ENCODE measurements around the gene SMYD1.

SMYD1 gene

DNA sequence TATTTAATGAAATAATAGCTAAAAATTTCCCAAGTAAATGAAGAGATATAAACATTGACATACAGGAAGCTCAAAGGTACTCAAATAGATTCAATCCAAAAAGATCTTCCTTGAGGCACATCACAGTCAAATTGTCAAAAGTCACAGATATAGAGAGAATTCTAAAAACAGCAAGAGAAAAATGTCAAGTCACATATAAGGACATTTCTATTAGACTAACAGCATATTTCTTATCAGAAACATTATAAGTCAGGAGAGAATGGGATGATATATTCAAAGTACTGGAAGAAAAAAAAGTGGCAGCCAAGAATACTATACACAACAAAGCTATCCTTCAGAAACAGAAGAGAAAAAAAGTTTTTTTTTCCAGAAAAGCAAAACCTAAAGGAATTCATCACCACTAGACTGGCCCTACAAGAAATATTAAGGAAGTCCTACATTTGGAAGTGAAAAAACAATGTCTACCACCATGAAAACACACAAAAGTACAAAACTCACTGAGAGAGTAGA, 81.4 kb downstream of the SMYD1 start:
- no peak for DNase-seq

GRCh38 chr2:88159481-88159880, 91.9 kb downstream of the SMYD1 start:
- no peak for DNase-seq

DNA sequence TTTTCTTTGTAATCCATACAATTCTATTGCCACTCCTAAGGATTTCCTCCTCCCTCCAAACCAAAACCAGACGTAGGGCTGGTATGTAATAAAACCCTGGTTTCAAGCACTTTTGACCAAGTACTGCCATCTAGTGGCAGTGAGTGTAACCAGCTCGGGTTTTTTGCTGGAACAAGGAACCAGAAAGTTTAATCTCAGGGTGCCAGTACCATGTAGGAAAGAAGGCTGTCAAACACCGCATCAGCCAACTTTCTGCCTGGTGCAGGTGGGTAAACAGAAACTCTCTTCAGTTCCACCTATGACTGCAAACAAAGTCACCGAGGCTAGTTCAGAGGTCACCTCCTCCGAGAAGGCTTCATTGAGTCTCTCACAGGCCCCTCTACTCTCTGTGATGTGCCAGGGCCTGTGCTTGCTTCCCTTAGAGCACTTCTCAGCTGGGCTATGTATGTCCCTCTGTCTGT, 92.4 kb downstream of the SMYD1 start:
- DNase-seq: no peak

GRCh38 chr2:88160517-88160916, 92.9 kb downstream of the SMYD1 start:
- DNase-seq: no peak

- DNase-seq: no peak
Measured at GRCh38 chr2:88161446-88162244, 94.0 kb downstream of the SMYD1 start.

Data from activated CD8-positive, alpha-beta memory T cell treated with anti-CD3 and anti-CD28 coated beads, Interleukin-2, amount 50 U/mL, for 48 hours (primary cell).